DOHH2 (cell line): ENCODE measurements around the gene WWOX.

Experiments
- EZH2phosphoT487 ChIP-seq: fragments of 200-600 bp; sonication (generic); IDR thresholded peaks from 2 replicates; pipeline ENCODE4 v1.6.1; 2017; ENCODE audit warnings: borderline replicate concordance, mild to moderate bottlenecking, antibody characterized with exemption, low read length, moderate library complexity, mixed read lengths
- TF ChIP-seq, protein P1 (sequence below): fragments of 200-600 bp; sonication (generic); IDR thresholded peaks from one replicate; pipeline ENCODE4 v1.5.1; 2014; ENCODE audit warnings: antibody characterized with exemption, mild to moderate bottlenecking, low read depth, low read length; ENCODE audit not compliant: poor library complexity, severe bottlenecking

DNA sequence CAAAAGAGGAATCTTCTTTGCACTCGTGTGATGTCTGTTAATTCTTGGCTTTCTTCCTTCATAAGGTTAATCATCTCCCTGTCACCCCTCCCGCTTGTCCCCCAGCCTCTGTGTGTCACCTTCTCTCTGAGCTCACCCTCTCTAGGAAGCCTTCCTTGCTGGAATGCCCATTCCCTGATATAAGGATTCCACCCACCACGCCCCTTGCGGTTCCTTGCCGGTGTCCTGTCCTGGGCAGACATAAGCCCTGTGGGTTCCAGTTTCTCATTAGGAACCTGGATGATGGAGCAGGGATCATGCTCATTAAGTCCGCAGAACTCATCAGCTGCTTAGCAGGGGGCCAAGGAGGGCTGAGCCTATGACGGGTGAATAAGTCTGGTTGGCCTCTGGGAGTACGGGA is 941.8 kb downstream of the WWOX start:
- TF ChIP-seq, protein P1, sequence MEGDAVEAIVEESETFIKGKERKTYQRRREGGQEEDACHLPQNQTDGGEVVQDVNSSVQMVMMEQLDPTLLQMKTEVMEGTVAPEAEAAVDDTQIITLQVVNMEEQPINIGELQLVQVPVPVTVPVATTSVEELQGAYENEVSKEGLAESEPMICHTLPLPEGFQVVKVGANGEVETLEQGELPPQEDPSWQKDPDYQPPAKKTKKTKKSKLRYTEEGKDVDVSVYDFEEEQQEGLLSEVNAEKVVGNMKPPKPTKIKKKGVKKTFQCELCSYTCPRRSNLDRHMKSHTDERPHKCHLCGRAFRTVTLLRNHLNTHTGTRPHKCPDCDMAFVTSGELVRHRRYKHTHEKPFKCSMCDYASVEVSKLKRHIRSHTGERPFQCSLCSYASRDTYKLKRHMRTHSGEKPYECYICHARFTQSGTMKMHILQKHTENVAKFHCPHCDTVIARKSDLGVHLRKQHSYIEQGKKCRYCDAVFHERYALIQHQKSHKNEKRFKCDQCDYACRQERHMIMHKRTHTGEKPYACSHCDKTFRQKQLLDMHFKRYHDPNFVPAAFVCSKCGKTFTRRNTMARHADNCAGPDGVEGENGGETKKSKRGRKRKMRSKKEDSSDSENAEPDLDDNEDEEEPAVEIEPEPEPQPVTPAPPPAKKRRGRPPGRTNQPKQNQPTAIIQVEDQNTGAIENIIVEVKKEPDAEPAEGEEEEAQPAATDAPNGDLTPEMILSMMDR = no peak
- TF ChIP-seq EZH2phosphoT487 = no peak
